Endometrial microvascular endothelial cells (primary cell): ENCODE data around the gene KCNK4. TPM values are rescaled to one million over a fixed set of nuclear protein-coding genes. Genes with fewer than 3 reads are reported as not detected.
"Not testable (repeated sequence)": the region's sequence is repeated elsewhere in the genome, so short reads cannot be mapped to it uniquely, and the experiment has no call there.

Experiments
- in situ Hi-C: cut with HindIII; loops from 2 replicates; pipeline ENCODE4 v1.10.0; 2017; ENCODE audit warnings: low sequenced_read_pairs, low pct_unique_long_range_greater_than_20kb; ENCODE audit errors: inconsistent ontology term
- total RNA-seq: library from RNA; depleted of rRNA; stranded (reverse); fragments of >200 nt; gene quantifications from one replicate; pipeline ENCODE4 v1.2.3, GENCODE V29; 2015; ENCODE audit errors: inconsistent ontology term

Gene KCNK4
- total RNA-seq, 1 donor from 2014 or later: not detected

DNA sequence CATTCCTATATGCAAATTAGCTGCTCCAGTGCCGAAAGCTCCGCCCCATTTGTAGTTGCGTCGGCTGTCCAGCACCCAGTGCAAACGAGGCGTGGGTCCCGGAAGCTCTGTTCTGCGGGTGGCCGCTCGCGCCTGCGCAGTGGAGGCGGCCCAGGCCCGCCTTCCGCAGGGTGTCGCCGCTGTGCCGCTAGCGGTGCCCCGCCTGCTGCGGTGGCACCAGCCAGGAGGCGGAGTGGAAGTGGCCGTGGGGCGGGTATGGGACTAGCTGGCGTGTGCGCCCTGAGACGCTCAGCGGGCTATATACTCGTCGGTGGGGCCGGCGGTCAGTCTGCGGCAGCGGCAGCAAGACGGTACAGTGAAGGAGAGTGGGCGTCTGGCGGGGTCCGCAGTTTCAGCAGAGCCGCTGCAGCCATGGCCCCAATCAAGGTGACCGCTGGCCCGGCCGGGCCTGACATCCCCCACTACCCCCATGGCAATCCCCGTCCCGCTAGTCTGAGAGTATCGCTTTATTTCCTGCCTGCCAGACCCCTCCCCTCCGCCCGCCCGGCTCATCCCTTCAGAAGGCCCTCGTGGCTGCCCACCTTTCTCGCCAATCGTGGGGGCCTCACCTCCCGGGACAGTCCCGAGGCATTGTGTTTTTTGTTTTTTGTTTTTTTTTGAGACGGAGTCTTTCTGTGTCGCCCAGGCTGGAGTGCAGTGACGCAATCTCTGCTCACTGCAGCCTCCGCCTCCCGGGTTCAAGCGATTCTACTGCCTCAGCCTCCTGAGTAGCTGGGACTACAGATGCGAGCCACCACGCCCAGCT, 27.1 kb downstream of the KCNK4 start, which contains the start of gene PRDX5:
Gene PRDX5 (plus strand): TSS at position 161 of the 805 bp plus-strand sequence. CDS start 95 bp downstream, at position 256.
- in situ Hi-C loops: no loop called here

DNA sequence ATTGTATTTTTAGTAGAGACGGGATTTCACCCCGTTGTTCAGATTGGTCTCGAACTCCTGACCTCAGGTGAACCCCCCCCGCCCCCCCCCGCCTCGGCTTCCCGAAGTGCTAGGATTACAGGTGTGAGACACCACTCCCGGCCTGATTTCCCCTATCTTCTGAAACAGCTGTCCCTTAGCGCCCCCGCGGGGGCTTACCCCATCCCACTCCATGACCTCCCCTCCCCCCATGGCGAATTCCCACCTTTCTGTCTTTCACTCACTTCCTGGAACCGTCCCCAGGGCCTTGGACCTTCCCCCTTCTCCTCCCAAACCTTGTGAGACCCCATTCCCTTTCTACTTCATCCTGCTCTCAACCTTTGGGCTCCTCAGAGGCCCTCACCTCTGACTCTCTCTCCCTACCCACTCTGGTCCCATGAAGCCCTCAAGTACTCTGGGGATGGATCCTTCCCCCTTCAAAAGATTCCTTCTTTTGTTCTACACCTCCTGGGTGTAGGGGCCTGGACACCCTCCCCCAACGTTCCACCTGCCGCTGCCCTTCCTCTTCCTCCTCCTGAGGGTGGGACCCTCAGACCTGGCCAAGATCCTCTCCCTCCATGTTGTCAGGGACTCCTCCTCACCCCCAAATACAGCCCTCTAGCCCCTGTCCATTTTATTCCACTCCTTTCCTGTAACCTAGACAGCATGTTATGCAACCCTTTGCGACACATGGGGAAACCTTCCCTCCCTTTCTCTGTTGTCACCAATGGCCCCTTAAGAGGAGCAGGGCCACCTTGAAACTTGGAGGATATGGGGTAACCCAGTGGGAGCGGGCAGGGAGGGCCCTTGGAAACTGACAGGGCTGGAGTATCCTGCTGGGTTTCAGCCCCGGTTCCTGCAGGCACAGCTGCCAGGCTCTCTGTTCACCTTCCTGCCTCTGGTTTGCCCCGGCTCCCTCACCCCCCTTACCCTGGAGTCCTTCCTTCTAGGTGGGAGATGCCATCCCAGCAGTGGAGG, 28.0 kb downstream of the KCNK4 start:
- in situ Hi-C loops: no loop called here

DNA sequence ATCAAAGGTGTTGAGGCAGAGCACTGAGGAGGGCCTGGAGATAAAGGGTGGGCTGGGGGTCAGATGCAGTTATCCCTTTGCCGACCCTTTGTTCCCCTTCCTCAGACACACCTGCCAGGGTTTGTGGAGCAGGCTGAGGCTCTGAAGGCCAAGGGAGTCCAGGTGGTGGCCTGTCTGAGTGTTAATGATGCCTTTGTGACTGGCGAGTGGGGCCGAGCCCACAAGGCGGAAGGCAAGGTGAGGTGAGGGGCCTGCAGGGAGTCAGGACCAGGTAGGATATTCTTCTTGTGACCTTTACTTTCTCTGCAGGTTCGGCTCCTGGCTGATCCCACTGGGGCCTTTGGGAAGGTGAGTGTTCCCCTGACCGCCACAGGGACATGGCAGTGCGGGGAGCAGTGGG, 29.5 kb downstream of the KCNK4 start:
- in situ Hi-C loops: no loop called here

DNA sequence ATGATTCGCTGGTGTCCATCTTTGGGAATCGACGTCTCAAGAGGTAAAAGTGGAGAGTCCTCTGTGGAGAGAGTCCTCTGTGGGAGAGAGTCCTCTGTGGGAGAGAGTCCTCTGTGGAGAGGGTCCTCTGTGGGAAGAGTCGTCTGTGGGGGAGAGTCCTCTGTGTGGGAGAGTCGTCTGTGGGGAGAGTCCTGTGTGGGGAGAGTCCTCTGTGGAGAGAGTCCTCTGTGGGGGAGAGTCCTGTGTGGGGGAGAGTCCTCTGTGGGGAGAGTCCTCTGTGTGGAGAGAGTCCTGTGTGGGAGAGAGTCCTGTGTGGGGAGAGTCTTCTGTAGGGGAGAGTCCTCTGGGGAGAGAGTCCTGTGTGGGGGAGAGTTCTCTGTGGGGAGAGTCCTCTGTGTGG, 29.9 kb downstream of the KCNK4 start:
- in situ Hi-C loops: no loop called here

DNA sequence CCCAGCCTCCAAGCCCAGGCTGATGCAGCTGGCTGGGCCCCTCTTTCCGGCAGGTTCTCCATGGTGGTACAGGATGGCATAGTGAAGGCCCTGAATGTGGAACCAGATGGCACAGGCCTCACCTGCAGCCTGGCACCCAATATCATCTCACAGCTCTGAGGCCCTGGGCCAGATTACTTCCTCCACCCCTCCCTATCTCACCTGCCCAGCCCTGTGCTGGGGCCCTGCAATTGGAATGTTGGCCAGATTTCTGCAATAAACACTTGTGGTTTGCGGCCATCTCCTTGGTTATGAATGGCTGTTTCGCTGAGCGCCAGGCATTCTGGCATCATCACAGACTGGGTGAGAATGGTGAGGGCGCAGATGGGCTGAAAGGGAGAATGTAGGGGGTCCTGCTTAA, 30.4 kb downstream of the KCNK4 start:
- in situ Hi-C loops: no loop called here

DNA sequence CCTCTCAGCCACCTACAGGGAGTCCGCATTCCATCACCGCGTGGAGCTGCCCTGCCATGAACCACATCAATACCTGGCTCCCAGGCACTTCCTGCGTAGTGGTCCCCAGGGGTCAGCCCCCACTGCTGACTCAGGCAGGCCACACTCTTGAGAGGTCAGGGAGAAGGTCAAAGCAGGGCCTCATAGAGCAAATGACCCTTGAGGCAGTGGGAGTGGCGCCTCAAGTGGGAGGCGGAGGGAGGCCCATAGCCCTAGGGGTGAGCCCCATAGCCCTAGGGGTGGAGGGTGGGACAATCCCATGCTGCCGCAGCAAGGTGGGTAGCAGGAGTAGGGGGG, 31.8 kb downstream of the KCNK4 start:
- in situ Hi-C loops: no loop called here

DNA sequence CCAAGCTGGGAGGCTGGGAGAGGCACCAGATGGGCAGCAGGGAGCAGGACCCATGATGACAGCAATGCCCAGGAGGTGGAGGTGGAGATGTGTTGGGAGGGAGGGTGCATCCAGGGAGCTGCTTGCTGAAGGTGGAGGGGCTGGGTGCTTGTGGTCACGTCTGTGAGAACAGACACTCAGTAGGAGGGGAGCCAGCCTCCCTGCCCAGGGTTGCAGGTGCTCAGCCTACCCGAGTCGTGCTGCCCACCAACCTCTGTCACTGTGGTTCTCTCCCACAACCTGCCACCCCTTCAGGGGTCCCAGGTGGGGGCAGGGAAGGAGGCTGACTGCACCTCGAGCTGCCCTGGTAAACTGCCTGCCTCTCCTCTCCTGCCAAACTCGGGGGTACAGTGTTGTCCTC, 32.3 kb downstream of the KCNK4 start:
- in situ Hi-C loops: no loop called here

DNA sequence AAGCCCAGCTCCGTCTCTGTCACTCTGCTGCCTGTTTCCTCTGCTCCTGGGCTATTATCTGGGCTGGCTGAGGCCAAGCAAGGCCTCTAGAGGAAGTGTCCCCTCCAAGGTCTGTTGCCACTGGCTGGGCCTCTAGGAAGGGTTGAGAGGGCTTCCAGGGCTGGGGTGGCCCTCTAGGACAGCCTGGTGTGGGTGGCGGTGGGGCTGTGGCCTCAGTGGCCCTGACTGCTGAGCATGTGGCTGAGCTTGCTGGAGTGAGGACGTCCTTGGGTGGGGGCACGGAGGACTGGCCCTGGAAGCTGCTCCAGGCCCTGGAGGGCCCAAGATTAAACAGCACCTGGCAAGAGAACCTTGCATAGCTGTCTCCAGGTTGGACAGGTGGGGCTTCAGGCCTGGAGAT, 32.9 kb downstream of the KCNK4 start:
- in situ Hi-C loops: not testable (repeated sequence)

DNA sequence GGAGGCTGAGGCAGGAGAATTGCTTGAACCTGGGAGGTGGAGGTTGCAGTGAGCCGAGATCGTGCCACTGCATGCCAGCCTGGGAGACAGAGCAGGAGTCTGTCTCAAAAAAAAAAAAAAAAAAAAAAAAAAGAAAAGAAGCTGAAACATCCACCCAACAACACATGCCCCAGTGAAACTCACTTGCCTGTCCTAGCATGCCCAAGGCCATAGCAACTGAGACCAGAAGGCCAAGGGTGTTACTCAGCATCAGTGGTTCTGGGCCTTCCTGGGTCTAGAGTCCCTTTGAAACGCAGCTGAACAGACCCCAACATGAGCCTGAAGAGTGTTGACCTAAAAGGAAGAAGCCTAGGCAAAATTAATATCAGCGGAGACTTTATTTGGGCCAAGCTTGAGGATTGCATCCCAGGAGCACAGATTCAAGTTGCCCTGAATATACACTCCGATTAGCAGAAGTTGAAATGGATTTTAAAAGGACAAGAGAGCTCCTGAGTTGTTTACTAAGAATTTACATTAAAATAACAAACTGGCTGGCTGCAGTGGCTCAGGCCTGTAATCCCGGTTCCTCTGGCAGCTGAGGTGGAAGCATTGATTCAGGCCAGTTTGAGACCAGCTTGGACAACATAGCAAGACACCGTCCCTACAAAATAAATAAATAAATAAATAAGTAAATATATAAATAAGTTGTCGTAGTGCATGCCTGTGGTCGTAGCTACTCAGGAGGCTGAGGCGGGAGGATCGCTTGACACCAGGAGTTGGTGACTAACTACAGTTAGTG, 33.8 kb downstream of the KCNK4 start:
- in situ Hi-C loops: no loop called here

DNA sequence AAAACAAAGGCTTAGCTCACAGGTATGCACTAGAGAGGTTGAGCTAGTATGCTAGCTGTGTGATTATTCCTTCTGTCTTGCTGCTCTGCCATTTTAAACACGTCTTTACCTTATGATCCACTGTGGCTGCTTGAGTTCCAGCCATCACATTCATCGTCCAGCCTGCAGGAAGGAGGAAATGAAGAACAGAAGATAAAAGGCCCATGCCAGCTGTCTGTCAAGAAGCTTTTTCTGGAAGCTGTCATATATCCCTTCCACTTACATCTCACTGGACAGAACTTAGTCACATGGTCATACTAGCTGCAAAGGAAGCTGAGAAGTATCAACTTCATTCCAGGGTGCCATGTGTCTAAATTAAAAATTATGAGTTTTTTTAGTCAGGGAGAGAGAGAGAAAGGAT, 36.3 kb downstream of the KCNK4 start:
- in situ Hi-C loops: no loop called here

DNA sequence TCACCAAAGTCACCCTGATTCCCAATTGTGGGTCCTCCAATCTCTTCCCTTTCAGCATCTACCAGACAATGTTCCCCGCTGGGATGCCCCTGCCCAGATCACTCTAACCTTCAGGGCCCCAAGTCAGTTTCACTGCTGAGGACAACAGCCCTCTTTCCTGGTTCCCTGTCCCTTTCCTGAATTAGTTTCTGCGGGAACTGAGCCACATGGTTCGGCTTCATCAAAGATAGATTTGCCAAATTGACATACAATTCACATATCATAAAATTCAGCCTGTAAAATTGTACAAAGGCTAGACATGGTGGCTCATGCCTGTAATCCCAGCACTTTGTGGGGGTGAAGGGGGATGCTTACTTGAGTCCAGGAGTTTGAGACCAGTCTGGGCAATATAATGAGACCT, 36.9 kb downstream of the KCNK4 start:
- in situ Hi-C loops: no loop called here

DNA sequence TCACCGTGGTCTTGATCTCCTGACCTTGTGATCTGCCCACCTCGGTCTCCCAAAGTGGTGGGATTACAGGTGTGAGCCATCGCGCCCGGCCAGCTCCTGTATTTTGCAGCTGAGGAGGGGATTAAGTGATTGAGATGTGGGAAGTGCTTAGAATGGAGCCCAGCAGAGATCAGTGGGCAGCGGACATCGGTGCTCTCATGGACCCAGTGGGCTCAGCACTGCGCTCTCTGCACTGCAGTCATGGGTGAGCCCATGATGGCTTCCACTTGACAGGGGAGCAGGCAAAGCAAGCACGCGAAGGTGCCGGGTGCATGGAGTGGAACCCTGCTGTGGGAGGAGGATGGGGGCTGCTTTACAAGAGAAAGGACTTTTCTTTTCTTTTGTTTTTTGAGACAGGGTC, 39.8 kb downstream of the KCNK4 start:
- in situ Hi-C loops: no loop called here

DNA sequence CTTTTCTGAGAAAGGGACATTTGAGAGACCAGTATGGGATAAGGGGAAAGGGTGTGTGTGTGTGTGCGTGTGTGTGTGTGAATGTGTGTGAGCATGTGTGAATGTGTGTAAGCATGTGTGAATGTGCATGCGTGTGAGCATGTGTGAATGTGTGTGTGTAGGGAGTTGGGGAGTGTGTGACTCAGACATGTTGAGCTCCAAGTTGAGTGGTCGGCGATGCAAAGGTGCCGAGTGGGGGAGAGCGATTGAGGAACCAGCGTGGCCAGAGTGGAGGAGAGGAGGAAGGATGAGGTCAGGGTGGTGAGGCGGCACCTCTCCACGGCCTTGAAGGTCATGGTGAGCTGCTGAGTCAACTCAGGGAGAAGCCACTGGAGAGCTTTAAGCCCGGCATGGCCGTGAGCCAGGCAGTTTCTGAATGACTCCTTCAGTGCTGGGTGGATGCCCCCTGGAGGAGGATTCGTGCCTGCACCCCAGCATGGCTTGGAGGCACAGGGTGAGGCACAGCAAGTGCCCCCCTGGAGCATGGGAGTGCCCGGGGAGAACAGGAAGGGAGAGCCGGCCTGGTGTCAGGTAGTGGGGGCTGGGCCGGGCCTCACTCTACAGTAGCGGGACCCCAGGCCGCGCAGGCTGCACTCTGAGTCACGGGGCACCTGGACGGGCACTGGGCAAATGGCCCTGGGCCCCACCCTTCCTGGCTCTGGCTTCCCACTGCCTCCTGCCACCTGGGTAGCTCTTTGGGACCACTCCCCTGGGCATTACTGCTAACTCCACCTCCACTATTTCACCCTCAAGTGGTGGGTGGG, 40.7 kb downstream of the KCNK4 start:
- in situ Hi-C loops: no loop called here

DNA sequence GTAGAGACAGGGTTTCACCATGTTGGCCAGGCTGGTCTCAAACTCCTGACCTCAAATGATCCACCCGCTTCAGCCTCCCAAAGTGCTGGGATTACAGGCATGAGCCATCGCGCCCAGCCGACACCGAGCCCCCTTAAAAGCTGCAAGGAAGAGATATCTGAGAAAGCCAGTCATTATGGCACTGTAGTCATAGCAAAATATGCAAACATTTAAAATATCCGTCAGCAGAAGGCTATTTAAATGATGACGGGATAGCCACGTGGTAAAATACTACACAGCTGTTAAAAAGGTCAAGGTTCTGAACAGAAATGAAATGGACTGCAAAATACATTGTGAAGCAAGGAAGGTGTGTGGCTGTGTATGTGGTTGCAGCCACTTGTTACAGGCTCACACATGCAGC, 42.5 kb downstream of the KCNK4 start:
- in situ Hi-C loops: no loop called here

DNA sequence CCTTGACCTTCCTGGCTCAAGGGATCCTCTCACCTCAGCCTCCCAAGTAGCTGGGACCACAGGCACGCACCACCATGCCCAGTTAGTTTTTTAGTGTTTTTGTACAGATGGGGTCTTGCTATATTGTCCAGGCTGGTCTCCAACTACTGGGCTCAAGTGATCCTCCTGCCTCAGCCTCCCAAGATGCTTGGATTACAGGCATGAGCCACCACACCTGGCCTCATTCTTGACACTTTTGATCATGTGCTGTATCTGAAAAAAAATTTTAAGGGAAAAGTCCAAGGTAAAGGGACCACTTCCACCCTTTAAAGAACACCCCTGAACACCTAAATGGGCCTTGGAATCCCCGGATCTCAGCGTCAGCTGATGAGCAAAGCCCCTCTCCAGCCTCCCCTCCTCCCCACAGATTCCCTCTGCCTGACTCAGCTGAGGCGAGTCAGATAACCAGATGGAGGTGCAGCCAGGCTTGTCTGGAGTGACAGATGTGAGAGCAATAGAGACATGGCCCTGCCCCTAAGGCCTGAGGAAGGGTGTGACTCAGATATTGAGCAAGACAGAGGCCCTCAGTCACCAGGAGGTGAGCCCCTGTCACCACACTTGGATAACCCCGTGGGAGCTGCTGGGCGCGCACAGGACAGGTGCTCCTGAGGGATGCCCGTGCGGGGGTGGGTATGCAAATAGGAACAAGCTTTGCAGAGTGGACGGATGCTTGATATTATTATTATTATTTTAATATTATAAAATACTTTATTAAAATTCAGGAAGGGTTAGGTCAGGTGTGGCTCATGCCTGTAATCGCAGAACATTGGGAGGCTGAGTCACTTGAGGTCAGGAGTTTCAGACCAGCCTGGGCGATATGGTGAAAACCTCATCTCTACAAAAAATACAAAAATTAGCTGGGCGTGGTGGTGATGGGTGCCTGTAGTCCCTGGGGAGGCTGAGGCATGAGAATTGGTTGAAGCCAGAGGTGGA, 43.9 kb downstream of the KCNK4 start:
- in situ Hi-C loops: no loop called here

DNA sequence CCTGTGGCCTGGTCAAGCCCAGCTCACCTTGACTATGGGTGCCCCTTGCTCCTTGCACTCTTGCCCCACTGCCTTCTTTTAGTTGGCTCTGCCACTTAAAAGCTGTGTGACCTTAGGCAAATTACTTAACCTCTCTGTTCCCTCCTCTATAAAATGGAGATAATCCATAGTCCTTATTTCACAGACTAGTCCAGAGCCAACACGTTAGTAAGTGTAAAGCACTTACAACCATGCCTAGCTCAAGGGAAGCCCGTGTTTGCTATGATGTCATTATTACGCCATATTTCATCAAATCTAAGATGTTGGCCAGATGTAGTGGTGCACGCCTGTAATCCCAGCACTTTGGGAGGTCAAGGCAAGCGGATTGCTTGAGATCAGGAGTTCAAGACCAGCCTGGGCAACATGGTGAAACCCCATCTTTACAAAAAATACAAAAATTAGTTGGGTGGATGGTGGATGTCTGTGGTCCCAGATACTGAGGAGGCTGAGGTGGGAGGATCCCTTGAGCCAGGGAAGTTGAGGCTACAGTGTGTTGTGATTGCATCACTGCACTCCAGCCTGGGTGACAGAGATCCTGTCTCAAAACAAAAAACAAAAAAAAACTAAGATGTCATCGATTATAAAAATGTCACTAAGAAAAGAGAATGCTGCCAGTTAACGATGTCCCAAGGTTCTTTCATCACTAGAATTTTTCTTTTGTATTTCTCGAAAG, 46.6 kb downstream of the KCNK4 start:
- in situ Hi-C loops: no loop called here

DNA sequence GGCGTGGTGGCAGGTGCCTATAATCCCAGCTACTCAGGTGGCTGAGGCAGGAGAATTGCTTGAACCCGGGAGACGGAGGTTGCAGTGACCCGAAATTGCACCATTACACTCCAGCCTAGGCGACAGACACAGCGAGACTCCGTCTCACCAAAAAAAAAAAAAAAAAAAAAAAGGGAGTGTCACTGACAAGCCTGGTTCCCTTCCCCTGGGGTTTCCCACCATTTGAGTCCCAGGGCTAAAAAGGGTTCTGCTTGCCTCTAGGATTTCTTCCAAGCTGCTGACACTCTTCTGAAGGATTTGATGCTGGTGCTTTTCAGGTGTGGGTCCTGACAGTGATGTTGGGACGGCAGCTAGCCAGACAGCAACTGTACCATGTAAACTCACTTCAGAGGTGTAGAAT, 47.6 kb downstream of the KCNK4 start:
- in situ Hi-C loops: no loop called here
